Retinal pigment epithelial cell (primary cell): Measurements from ENCODE around the gene DICER1.
"Not testable (repeated sequence)": the region's sequence is repeated elsewhere in the genome, so short reads cannot be mapped to it uniquely, and the experiment has no call there.

Experiments used
- DNase-seq: peaks from one replicate; pipeline ENCODE4 v3.0.0-alpha.2; 2010; ENCODE audit warnings: low read depth
- H3K4me3 ChIP-seq: 2 replicates; pipeline ENCODE4 v1.5.1; 2011; ENCODE audit warnings: mild to moderate bottlenecking, low read length, control low read depth, moderate library complexity
- CTCF ChIP-seq: conservative IDR thresholded peaks from 2 replicates; pipeline ENCODE4 v1.5.1; 2011; ENCODE audit warnings: low read depth, low read length, control low read depth, inconsistent platforms

The DICER1 gene

GRCh38 chr14:95140060-95140858, 17.1 kb downstream of the DICER1 start:
- no peak for TF ChIP-seq CTCF
- no peak overlapping the region for H3K4me3 ChIP-seq
- no peak for DNase-seq

GRCh38 chr14:95138876-95139275, 18.5 kb downstream of the DICER1 start:
- H3K4me3 ChIP-seq: no peak overlapping the region
- no peak for TF ChIP-seq CTCF
- DNase-seq: no peak

- not testable (repeated sequence) for H3K4me3 ChIP-seq, DNase-seq
Measured at GRCh38 chr14:95138455-95138854, 18.9 kb downstream of the DICER1 start.

- no peak for TF ChIP-seq CTCF
- no peak for DNase-seq
- no peak overlapping the region for H3K4me3 ChIP-seq
Measured at GRCh38 chr14:95137804-95138167, 19.5 kb downstream of the DICER1 start.

GRCh38 chr14:95137164-95137803, 20.0 kb downstream of the DICER1 start:
- H3K4me3 ChIP-seq: no peak overlapping the region
- no peak for DNase-seq
- TF ChIP-seq CTCF: no peak

GRCh38 chr14:95136631-95137030, 20.7 kb downstream of the DICER1 start:
- no peak for TF ChIP-seq CTCF
- DNase-seq: no peak

GRCh38 chr14:95134304-95134933, 22.9 kb downstream of the DICER1 start:
- TF ChIP-seq CTCF: no peak
- H3K4me3 ChIP-seq: no peak overlapping the region
- DNase-seq: no peak

More at GRCh38 chr14:95136631-95137030, 20.7 kb downstream of the DICER1 start:
- no peak overlapping the region for H3K4me3 ChIP-seq
